GM21360 (cell line): ENCODE data around the gene ZFAND2A.
"Not testable (repeated sequence)": the region's sequence is repeated elsewhere in the genome, so short reads cannot be mapped to it uniquely, and the experiment has no call there.

Experiments
- ATAC-seq: cut with Tn5 transposase; IDR thresholded peaks from one replicate; pipeline ENCODE4 v1.9.1; 2021; ENCODE audit warnings: mild to moderate bottlenecking, moderate library complexity; ENCODE audit not compliant: unreplicated experiment

The ZFAND2A gene

GRCh38 chr7:1154172-1154739 is 5.7 kb downstream of the ZFAND2A start:
- no peak for ATAC-seq

- no peak for ATAC-seq
These were observed 7.5 kb downstream of the ZFAND2A start for GRCh38 chr7:1152492-1152891.

GRCh38 chr7:1151653-1152425 is 8.2 kb downstream of the ZFAND2A start:
- ATAC-seq, result no peak

GRCh38 chr7:1151156-1151555 is 8.8 kb downstream of the ZFAND2A start:
- ATAC-seq, result no peak

GRCh38 chr7:1150400-1151002 is 9.5 kb downstream of the ZFAND2A start:
- ATAC-seq, result no peak

GRCh38 chr7:1149351-1149794 is 10.6 kb downstream of the ZFAND2A start:
- no peak for ATAC-seq

GRCh38 chr7:1147873-1148272 is 12.1 kb downstream of the ZFAND2A start:
- not testable (repeated sequence) for ATAC-seq

GRCh38 chr7:1144269-1144771 is 15.7 kb downstream of the ZFAND2A start:
- ATAC-seq, result no peak

- ATAC-seq, result not testable (repeated sequence)
These were observed 17.0 kb downstream of the ZFAND2A start for GRCh38 chr7:1143031-1143430.

- ATAC-seq, result no peak
These were observed 17.9 kb downstream of the ZFAND2A start for GRCh38 chr7:1142051-1142635.

GRCh38 chr7:1141651-1142050 is 18.3 kb downstream of the ZFAND2A start:
- no peak for ATAC-seq

GRCh38 chr7:1140476-1141104 is 19.4 kb downstream of the ZFAND2A start:
- ATAC-seq, result no peak

GRCh38 chr7:1137517-1138167 is 22.4 kb downstream of the ZFAND2A start:
- peak; percentile 58 for ATAC-seq

- no peak for ATAC-seq
These were observed 23.0 kb downstream of the ZFAND2A start for GRCh38 chr7:1136841-1137516.

GRCh38 chr7:1134951-1135350 is 25.0 kb downstream of the ZFAND2A start:
- no peak for ATAC-seq

- ATAC-seq, result no peak
These were observed 28.3 kb downstream of the ZFAND2A start for GRCh38 chr7:1131471-1132265.

GRCh38 chr7:1130021-1130990 is 29.7 kb downstream of the ZFAND2A start:
- ATAC-seq, result no peak

GRCh38 chr7:1129431-1129830 is 30.6 kb downstream of the ZFAND2A start:
- ATAC-seq, result no peak
